Endodermal cell (in vitro differentiated cells): ENCODE data around the gene ZBTB40. TPM values are rescaled to one million over a fixed set of nuclear protein-coding genes. Genes with fewer than 3 reads are reported as not detected.

Experiments used
- DNase-seq: peaks from one replicate; pipeline ENCODE4 v3.0.0-alpha.2; 2017
- H3K27ac ChIP-seq: 2 replicates; pipeline ENCODE4 v1.5.1; 2013; ENCODE audit warnings: mild to moderate bottlenecking, low read depth, low read length, moderate library complexity
- H3K27me3 ChIP-seq: 2 replicates; pipeline ENCODE4 v1.6.1; 2013; ENCODE audit warnings: mild to moderate bottlenecking, low read length, moderate library complexity; ENCODE audit not compliant: insufficient read depth, control insufficient read depth, poor library complexity, severe bottlenecking
- H3K36me3 ChIP-seq: 2 replicates; pipeline ENCODE4 v1.7.0; 2013; ENCODE audit warnings: mild to moderate bottlenecking, low read length, moderate library complexity; ENCODE audit not compliant: control insufficient read depth, insufficient read depth
- H3K4me1 ChIP-seq: one replicate; pipeline ENCODE4 v1.7.0; 2013; ENCODE audit warnings: low read length; ENCODE audit not compliant: control insufficient read depth, insufficient read depth
- H3K4me3 ChIP-seq: 2 replicates; pipeline ENCODE4 v1.5.1; 2013; ENCODE audit warnings: mild to moderate bottlenecking, low read length, moderate library complexity
- H3K9ac ChIP-seq: 2 replicates; pipeline ENCODE4 v1.6.1; 2013; ENCODE audit warnings: mild to moderate bottlenecking, low read length, moderate library complexity; ENCODE audit not compliant: poor library complexity, severe bottlenecking; ENCODE audit errors: extremely low read depth
- H3K9me3 ChIP-seq: 2 replicates; pipeline ENCODE4 v1.6.1; 2013; ENCODE audit warnings: mild to moderate bottlenecking, low read length, moderate library complexity; ENCODE audit not compliant: control insufficient read depth
- H3K27ac Mint-ChIP-seq: 2 replicates; pipeline ENCODE4 v1.8.0; 2020; ENCODE audit warnings: mixed read lengths
- H3K27me3 Mint-ChIP-seq: 2 replicates; pipeline ENCODE4 v1.8.0; 2021; ENCODE audit warnings: mild to moderate bottlenecking, mixed read lengths; ENCODE audit not compliant: insufficient read depth
- H3K36me3 Mint-ChIP-seq: 2 replicates; pipeline ENCODE4 v1.8.0; 2020; ENCODE audit warnings: low read depth, mixed read lengths
- H3K4me1 Mint-ChIP-seq: 2 replicates; pipeline ENCODE4 v1.8.0; 2020; ENCODE audit warnings: mixed read lengths
- H3K4me3 Mint-ChIP-seq: 2 replicates; pipeline ENCODE4 v1.8.0; 2020; ENCODE audit warnings: mild to moderate bottlenecking, moderate library complexity, mixed read lengths
- H3K9me3 Mint-ChIP-seq: 2 replicates; pipeline ENCODE4 v1.8.0; 2020; ENCODE audit warnings: mild to moderate bottlenecking, mixed read lengths
- WGBS, 2 experiments: methylation state at CpG; one replicate each; pipeline versions ENCODE4 v1.1.5 to v1.1.7; 2013; ENCODE audit warnings: missing lambda C conversion rate in 2 of 2, mixed read lengths in 1 of 2; ENCODE audit not compliant: insufficient coverage in 1 of 2, insufficient read length in 1 of 2; 5-methylcytosine and 5-hydroxymethylcytosine counted together
- total RNA-seq, 2 donors: library from RNA; stranded (reverse); fragmentation: NEBNext Ultra II Directional in 1 of 2; extraction: Animal tissue kit (Norgen Biotek cat#: 25700) in 1 of 2; gene quantifications; 2 replicates in 1 of 2; 3 replicates in 1 of 2; pipeline ENCODE4 v1.2.1, GENCODE V29; 2021
- TF ChIP-seq, protein P1 (sequence below): fragments of 200-600 bp; sonication (generic); conservative IDR thresholded peaks from 2 replicates; pipeline ENCODE4 v1.5.0; 2021; ENCODE audit warnings: antibody characterized with exemption, mild to moderate bottlenecking

The ZBTB40 gene
- total RNA-seq, 2 donors from 2014 or later: 18.5 to 29.7 TPM

DNA sequence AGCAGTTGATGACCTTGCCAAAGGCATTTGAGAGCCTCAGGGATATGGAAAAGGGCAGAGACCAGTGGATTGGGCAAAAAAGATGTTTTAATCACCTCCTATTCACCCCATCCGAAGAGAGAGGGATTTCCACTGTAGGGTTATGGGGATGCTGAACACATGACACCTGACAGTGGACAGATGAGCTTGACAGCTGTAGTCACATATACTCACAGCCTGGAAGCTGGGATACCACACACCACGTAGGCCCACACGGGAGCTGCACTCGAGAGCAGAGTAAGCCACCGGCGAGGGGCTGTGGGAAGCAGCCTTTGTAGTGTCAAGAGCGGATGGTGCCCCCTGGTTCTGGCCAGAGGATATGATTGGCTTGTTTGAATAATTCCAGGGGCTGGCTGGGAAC, 20.0 kb downstream of the ZBTB40 start:
- Histone ChIP-seq H3K4me3 (no peak overlapping the region), H3K27ac (no peak overlapping the region), H3K36me3 (no peaks in the 10 kb centered on the region), H3K9ac (no peak overlapping the region), H3K4me1 (no peaks in the 10 kb centered on the region), H3K27me3 (no peaks in the 10 kb centered on the region), H3K9me3 (peaks cover under 1% of the 10 kb centered on the region)
- Mint-ChIP-seq H3K4me3 (no peak overlapping the region), H3K27me3 (no peaks in the 10 kb centered on the region), H3K9me3 (no peaks in the 10 kb centered on the region), H3K36me3 (peaks cover 3% of the 10 kb centered on the region), H3K27ac (no peak overlapping the region), H3K4me1 (peaks cover 12% of the 10 kb centered on the region)
- 92 to 96% methylated on average over 2 to 7 of the region's 7 CpGs for WGBS, 2 experiments
- TF ChIP-seq, protein P1, sequence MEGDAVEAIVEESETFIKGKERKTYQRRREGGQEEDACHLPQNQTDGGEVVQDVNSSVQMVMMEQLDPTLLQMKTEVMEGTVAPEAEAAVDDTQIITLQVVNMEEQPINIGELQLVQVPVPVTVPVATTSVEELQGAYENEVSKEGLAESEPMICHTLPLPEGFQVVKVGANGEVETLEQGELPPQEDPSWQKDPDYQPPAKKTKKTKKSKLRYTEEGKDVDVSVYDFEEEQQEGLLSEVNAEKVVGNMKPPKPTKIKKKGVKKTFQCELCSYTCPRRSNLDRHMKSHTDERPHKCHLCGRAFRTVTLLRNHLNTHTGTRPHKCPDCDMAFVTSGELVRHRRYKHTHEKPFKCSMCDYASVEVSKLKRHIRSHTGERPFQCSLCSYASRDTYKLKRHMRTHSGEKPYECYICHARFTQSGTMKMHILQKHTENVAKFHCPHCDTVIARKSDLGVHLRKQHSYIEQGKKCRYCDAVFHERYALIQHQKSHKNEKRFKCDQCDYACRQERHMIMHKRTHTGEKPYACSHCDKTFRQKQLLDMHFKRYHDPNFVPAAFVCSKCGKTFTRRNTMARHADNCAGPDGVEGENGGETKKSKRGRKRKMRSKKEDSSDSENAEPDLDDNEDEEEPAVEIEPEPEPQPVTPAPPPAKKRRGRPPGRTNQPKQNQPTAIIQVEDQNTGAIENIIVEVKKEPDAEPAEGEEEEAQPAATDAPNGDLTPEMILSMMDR: no peak
- no peak for DNase-seq

DNA sequence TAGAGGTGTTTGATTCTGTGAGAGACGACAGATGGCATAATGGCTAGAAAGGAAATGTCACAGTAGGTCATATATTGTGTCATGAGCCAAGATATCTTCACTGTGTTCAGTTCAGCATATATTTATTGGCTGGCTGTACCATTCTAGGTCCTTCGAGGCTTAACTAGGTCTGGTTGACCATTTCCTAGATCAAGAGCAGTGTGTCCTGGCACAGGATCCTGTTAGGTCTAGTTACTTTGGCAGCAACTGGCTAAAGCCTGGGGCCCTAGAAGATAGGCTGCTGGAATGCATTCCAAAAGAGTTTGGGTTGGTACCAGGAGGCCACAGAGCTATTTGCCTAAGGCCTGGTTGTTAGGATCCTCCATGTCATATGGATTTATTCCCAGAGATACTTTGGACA, 20.9 kb downstream of the ZBTB40 start:
- H3K4me1 Mint-ChIP-seq: peaks cover 12% of the 10 kb centered on the region
- H3K27ac Mint-ChIP-seq: no peak overlapping the region
- H3K27me3 Mint-ChIP-seq: no peaks in the 10 kb centered on the region
- Histone ChIP-seq H3K4me1 (no peaks in the 10 kb centered on the region), H3K4me3 (no peak overlapping the region), H3K27me3 (no peaks in the 10 kb centered on the region), H3K9ac (no peak overlapping the region), H3K36me3 (no peaks in the 10 kb centered on the region), H3K27ac (no peak overlapping the region), H3K9me3 (no peaks in the 10 kb centered on the region)
- no peaks in the 10 kb centered on the region for H3K9me3 Mint-ChIP-seq
- peaks cover 3% of the 10 kb centered on the region for H3K36me3 Mint-ChIP-seq
- no peak overlapping the region for H3K4me3 Mint-ChIP-seq
- TF ChIP-seq, protein P1: no peak
- WGBS, 2 experiments: 92 to 100% methylated on average over 1 to 2 of the region's 2 CpGs
- no peak for DNase-seq

DNA sequence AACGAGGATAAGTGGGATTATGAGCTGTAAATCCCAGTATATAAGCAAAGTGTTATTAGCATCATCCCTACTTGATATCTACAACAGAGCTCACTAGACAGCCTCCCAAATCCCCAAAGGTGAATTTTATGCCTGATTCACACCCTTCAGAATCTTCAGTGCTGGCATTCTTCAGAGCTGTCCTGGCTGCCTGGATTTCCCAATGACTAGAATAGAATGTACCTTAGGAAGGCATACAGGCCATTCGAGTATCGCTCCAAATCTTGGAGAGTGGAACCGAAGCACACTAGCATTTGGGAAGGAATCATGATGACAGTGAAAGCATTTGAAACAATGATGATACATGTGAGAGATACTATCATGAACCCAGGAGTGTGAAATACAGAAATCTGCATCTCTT, 22.3 kb downstream of the ZBTB40 start:
- H3K27ac Mint-ChIP-seq: no peak overlapping the region
- H3K9me3 Mint-ChIP-seq: peaks cover under 1% of the 10 kb centered on the region
- no peak overlapping the region for H3K27ac ChIP-seq
- no peaks in the 10 kb centered on the region for H3K4me1 ChIP-seq
- DNase-seq: no peak
- H3K36me3 Mint-ChIP-seq: peaks cover 10% of the 10 kb centered on the region
- WGBS, 2 experiments: 96 to 100% methylated on average over 3 to 4 of the region's 4 CpGs
- H3K9ac ChIP-seq: no peak overlapping the region
- no peak overlapping the region for H3K4me3 ChIP-seq
- peaks cover 3% of the 10 kb centered on the region for H3K36me3 ChIP-seq
- no peaks in the 10 kb centered on the region for H3K27me3 ChIP-seq
- peaks cover 12% of the 10 kb centered on the region for H3K4me1 Mint-ChIP-seq
- H3K4me3 Mint-ChIP-seq: no peak overlapping the region
- TF ChIP-seq, protein P1: no peak
- H3K27me3 Mint-ChIP-seq: no peaks in the 10 kb centered on the region
- H3K9me3 ChIP-seq: peaks cover 7% of the 10 kb centered on the region
